Germinal center (tissue), 1 donor: ENCODE measurements around the gene RTL5.

ENCODE experiments used
- DNase-seq: peaks from one replicate; pipeline ENCODE4 v3.0.0; 2012; ENCODE audit warnings: mixed read lengths, low spot score

RTL5 gene

DNA sequence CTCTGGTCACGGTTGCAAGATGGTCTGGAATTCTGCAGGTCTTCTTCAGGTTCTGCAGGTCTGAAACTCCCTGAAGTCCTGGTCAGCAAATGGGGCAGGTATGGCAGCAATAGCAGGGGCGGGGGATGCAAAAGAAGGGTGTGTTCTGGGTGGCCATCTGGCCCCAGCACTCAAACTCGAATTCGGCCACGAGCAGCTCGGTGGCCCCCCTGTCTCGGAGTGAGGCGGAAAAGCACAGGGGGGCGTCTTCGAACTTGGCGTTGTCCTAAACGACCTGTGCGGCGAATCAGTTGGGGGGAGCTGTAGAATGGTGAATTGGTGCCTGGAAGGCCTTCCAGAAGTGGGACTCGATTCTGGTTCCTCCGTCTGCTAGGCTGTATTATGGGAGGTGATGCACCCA, 2.1 kb downstream of the RTL5 start:
- no peak for DNase-seq

DNA sequence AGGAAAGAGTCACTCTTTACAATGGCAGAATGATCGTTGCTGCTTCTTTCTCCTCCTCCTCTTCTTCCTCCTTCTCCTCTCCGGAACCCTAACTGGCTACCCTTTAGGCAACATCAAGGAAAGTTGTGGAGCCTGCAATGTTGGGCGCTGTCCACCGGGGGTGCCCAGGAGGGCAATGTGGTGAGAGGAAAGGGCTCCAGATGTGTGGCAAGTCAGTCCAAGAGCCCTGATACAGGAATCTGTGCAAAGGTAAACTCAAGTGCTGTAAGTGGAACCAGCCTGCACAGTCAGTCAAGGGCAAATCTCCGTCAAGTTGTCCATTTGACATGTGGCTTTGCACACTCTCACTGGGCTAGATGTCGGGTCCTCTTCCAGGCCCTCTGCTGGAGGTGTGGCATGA, 2.8 kb downstream of the RTL5 start:
- DNase-seq: peak; percentile 7

DNA sequence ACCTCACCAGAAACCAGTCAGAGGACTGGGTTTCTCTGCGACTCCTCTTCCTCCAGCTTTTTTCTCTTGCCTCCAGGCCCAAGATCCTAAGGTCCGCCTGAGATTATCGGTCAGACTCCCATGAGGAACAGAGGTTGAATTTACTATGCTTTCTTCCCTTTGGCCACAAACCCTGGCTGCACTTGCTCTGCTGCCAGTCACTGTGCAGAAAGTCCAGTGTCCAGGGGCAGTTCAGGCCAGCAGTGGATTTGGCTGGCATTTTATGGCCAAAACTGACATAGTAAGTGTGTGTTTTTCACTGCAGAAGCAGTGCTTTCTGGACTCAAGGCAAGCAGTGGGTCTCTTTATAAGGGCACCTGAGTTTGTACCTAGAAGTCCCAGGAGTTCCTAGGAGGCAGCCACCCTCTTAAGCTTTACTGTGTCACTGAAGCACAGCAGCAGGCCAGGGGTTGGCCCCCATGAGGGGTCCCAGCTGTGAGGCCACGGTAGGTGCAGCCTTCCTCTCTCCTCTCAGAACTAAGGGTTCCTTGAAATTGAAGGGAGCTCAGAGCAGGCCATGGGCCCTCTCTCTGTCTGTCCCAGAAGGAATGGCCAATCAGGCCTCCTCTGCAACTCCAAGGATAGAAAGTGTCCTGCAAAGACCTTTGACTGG, 3.4 kb downstream of the RTL5 start:
- DNase-seq: no peak

DNA sequence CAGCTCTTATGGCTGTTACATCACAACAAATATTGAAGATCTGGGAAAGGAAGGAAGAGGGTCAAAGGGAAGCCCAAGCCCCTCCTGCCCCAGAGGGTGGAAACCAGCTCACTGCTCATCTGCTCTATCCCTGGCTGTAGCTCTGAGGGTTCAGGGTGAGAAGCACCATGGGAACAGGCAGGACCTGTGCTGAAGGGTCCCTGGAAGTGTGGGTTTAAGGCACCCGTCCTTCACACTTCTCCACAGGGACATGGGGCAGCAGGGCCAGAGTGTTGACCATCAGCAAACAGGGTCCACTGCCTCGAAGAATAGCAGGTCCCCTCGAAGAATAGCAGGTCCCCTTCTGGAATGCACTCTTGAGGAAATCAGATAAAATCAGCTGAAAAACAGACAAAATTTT, 4.4 kb downstream of the RTL5 start:
- no peak for DNase-seq

DNA sequence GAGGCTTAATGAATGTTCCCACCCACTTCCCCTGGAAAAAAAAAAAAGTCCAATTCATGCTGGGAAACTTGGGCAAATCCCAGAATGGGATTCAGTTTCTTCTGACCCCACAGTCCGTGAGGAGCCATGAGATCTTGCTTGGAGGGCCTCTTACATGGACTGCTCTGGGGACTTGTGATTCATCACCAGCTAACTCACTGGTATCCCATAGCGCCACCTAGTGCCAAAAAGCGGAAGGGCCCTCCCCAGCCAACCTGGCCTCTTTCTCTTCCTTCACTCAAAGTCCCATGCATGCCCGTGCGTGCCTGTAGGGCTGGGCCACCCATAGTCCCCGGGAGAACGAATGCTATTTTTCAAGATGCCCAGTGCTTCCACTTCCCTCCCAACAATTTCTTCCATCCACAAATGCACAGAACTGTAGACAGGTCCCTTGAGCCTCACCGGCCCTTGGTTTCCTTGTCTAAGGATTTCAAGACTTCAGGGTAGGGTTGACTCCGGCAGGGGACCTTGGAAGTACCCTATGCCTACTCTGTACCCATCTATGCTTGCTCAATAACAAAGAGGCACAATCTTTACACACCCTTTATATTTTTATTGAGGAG, 5.1 kb downstream of the RTL5 start:
- DNase-seq: peak; percentile 57

DNA sequence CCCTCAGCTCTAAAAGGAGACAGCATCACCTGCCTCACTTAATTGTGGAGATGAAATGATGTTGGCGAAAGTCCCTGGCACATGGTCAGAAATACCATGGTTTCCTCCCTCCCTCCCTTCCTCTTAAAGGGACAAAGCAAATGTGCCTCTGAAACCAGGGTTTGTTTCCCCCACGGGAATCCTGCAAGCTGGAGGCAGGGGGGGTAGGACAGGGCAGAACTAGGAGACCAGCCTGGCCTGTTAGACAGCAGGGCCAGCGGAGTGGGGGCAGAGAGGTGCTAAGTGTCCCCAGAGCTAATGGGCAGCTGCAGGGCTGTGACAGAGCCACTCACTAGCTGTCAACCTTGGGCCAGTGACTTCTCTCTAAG, 5.7 kb downstream of the RTL5 start:
- DNase-seq: no peak

DNA sequence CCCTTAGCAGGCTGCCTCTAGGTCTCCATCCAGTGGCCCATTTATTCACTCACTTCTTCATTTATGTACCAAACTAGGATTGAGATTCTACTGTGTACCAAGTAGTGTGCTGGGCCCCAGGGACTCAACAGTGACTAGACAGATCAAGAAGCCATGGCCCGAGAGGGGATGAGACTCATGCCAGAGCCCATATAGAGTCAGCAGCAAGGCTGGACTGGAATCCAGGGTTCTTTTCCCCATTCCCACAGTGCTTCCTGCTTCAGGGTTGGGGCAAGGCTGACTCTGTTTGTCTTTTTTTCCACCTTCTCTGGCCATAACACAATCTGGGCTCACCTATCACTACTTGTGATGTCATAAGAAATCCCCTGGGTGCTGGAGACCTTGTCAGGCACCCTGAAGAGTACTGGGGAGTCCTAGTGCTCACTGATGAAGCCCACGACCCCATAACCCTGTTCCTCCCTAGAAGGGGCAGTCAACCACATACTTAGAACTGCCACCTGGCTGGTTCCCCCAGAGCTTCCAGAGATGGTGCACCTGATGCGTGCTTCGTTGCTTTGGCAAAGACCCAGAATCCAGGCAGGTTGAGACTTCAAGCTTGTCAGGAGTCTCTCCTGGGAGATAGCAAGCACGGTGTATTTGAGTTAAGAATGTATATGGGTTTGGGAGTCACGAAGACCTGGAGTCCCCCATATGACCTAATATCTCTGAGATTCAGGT, 6.2 kb downstream of the RTL5 start:
- no peak for DNase-seq

DNA sequence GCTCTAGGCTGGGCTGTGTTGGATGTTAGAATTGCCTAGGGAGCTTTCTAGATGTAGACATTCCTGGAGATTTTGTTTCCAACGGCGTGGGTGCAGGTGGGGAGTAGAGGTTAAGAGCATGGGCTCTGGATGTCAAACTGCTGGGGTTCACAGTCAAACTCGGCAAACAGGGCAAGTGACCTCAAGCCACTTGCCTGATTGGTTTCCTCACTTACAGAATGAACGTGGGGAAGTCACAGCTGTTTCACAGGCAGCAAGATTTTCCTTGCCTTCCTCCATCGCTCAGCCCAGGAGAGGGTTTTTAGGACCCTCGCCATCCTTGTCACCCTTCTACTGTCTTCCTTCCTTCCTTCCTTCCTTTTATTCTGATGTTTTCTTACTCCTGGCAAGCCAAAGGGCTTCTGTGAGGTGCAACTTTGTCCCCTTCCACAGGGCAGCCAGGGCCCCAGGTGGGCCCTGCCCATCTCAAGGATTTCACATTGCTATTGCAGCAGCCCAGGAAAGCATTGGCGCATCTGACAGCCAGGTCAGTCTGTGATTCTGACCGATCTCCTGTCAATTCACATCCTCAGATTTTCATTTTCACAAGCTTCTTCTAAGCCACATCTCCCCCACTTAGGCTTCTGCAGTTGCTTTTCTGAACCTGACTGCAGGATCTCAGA, 7.0 kb downstream of the RTL5 start:
- no peak for DNase-seq

DNA sequence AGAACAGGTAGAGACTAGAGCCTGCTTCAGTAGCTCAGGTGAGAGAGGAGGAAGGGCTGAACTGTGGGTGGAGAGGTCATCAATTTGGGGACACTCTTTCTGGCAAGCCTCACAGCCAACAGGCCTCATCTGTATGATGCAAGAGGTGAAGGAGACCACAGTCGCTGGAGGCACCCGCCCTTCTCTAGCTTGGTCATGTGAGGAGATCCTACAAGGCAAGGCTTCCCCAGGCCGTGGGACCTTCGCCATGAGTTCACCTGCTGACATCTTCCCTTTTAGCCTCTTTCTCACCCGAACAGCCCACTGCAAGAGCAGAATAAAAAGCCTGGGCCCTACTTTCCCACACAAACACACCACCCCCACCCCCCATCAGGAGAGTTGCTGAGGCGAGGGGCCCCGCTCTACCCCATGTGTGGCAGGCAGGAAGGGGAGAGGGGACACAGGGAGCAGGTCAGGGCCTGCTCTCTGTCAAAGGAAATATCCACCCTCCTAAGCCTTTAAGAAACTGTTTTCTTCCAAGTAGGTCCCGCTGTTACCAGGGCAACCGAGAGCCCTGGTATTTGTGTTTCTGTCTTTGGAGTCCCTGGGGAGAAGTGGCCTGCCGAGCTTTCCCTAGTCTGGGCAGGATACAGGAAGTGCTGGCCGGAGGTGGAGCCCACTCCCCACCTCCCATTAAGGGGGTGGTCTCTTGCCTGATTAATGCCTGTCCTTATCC, 8.1 kb downstream of the RTL5 start:
- DNase-seq: no peak

DNA sequence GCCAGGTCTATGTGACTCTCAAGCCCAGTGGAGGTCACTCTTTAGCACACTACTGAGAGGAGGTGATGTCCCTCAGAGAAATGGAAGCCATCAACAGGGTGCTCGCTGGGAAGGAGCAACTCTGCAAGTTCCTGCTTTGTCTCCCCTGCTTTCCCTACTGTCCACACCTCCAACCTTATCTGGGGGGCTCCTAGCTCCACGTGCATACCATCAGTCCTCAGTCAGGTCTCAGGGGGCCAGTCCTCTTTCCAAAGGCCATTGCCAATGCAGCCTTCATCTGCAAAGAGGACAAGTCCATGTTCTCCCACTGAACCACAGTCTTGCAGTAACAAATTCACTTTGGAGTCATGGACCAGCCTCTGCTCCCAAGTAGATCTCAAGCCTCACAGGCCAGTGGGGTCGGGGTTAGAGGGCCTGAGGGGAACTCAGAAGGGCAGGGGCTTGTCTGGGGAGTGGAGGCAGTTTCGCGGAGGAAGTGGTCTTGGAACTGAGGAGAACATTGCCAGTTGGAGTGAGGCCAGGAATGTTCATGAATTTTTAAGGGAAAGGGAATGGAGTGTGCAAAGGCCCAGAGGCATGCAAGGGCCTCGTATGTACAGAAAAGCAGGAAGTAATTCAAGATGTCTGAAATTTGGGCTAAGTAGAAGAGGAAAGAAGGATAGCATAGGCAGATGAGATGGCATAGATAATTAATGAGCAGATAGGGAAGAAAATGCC, 8.9 kb downstream of the RTL5 start:
- DNase-seq: no peak

DNA sequence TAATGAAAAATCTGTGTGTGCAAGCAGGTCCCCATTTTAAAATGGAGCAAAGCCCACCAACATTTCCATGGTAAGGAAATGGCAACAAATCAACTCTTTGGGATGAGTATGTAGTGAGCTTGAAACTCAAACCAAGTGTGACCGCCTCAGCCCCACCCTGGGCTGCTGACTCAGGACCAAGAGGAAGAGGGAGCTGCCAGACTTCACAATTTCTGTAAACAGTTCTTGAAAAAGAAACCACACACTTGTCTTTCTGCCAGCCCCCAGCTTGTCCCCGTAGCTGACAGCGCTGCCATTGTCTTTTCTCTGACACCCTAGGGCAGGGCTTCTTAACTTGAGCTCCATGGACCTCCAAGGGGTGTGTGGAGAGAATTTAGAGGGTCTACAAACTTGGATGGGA, 10.3 kb downstream of the RTL5 start:
- no peak for DNase-seq

DNA sequence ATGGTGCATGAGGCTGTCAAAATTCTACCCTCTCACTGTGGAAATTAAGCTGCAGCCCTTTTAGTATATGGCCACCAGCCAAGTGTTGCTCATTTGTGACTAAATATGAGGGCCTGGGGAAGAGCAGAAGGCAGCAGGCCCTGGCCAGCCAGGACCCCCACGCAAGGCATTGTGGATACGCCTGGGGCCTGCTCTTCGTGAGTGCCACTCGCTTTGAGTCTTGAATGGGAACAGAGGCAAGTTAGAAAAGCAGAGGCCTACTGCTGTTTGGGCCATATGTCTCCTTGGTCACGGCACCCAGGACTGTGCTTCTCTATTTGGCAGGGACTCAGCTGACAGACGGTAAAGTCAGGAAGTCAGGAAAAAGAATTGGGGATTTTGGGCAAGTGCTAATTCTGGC, 10.9 kb downstream of the RTL5 start:
- DNase-seq: no peak

DNA sequence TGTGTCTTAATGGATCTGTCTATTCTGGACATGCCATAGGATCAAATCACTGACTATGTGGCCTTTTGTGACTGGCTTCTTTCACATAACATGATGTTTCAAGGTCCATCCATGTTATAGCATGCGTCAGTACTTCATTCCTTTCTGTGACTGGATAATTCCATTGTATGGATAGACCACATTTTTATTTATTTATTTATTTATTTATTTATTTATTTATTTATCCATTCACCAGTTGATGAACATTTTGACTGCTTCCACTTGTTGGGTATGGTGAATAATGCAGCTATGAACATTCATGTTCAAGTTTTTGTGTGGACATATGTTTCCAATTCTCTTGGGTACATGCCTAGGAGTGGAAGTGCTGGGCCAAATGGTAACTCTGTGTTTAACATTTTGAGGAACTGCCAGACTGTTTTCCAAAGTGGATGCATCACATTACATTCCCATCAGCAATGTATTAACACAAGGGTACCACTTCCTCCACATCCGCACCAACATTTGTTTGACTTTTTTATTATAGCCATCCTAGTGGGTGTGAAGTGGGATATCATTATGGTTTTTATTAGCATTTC, 14.0 kb downstream of the RTL5 start:
- no peak for DNase-seq

DNA sequence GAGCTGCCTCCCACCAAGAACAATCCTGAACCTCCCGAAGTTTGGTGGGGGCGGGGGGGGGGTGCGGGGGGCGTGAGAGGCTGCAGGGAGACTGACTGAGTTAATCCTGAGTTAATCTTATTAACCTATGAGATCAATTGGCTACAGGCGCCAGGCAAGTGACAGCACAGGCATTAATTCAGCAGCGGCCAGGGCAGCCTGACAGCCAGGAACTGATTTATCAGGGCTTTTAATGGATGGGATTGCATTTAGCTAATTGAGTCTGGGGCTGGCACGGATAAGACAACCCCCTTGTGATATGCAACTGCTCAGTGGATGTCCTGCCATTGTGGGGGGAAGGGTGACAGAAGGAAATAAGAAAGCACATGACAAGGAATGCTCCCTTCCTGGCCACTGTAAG, 16.3 kb downstream of the RTL5 start:
- DNase-seq: no peak

DNA sequence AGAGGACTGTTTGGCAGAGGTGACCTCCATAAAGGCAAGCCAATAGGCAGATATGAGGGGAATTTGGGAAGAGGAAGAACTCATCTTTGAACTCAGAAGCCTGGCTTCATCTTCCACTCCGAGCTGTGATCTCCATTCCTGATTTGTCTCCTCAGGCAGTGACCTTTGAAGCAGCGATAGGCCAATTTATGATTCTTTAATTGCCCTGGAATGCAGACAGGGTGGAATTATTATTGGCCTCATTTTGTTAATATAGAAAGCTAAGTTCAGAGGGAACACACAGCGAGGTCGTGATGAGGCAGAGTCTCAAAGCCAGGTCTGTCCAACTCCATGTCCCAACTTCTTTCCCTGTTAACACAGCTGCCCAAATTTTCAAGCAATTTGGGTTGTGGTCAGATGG, 16.9 kb downstream of the RTL5 start:
- no peak for DNase-seq

DNA sequence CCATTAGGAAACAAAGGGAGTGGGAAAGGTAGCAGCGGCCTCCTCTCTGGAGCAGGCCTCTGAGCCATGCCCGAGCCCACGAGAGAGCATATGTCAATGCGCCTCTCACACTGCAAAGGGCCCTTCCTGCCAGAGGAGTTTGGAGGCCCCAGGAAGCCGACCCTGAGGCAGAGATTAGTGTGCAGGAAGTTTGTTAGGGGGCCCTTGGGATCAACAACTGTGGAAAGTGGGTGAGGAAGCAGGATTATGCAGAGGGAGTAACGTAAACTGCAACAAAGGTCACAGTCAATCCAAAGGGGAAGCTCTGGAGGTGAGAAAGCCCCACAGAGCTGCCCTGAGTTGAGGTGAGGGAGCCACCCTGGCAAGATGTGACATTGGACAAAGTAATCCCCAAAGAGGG, 17.4 kb downstream of the RTL5 start:
- no peak for DNase-seq

DNA sequence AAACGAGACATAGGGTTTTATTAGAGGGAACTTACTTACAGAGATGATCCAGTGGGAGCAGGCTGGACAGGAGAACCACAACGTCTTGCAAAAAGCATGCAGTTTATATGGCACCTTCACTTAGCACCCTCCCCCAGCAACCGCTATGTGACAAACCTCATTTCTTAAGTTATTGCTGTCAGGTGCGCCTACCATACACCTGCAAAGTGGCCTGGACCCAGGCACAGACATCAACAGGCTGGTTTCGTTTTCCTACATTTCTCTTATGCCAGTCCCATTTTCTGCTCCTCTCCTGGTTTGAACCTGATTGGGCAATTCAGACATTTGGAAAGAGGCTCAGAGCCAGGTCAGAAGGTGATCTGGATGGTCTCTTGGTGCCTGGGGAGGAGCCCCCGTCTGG, 18.3 kb downstream of the RTL5 start:
- DNase-seq: no peak

DNA sequence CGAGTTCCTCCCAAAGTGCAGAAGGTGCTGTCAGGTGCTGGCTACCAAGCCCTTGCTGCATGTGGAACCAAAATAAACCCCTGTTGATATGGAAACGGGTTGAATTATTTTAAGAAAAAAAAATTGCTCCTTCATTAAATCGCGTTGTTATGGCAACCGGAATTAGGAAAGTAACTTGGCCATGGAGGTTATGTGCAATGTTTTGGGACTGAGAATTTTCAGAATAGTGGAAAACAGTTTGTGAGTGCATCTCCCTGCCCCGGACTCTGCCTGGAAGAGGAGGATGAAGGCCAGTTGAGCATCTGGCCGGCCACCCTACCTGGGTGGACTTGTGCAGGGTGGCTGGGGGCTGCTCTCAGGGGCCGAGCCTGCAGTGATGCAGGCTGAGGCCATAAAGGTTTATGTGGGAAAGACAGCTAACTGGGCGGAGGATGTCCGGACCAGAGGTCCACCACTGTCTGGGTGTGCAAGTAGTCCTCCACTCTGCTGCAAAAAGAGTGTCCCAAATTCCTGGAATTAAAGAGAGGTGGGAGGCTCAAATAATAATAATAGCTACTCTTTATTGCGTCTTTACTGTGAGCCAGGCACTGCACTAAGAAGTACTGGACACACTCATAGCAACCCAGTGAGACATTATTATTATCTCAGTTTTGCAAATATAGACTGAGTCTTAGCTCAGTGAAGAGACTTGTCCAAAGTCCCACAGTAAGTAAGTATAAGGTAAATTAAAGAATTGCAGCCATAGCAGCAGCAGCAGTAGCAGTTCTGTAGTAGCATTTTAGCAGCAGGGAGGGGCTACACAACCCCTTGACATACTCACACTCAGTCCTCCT, 20.6 kb downstream of the RTL5 start:
- DNase-seq: no peak

DNA sequence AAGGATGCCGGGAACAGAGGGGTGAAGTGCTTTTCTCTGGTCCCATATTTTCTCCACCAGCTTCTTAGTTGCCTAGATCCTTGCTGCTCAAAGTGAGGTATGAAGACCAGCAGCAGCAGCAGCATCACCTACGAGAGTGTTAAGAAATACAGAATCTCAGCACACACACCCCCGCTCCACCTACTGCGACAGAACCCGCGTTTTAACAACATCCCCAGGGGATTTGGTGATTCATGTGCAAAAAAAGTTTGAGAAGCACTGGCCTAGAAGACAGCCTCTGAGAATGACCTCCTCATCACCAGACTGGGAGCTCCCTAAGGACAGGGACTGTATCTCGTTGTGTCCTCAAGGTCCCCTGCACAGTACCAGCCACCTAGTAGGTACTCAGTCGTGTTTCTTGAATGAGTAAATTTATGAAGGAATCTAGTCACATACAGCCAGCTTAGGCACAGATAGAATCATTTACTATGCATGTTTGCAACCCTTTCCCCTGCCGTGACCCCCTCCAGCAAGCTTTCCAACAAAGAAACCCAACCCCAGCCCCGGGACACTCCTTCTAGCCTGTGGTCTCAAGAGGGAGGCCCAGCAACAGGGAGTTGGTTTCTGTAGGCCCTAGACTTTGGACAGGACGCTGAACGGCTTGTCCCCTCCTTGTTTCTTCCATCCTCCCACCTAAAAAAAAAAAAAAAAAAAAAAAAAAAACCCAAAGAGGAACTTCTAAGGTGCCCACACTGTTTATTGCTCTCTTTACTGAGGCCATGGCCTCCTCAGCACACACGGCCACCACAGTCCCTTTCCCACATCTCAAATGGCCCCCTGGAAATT, 21.5 kb downstream of the RTL5 start:
- DNase-seq: no peak

DNA sequence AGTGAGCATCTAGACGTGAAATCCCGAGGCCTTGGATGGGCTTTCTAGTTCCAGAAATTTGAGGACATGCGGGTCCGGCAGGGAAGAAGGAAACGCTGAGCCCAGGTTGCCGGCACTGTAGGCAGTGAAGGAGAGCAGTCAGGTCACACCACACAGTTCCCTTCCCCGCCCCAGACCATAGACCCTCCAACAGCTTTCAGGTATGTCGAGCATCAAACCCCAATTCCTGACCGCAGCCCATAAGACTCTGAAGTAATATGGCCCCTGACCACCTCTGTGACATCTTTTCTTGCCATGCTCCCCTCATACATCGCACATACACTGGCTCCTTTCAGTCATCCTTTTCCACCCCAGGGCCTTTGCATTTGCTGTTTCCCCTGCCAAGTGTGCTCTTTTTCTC, 23.0 kb downstream of the RTL5 start:
- DNase-seq: no peak
